MM.1S (cell line): Measurements from ENCODE around the gene FOXN4.

Experiments
- EZH2 ChIP-seq: fragments of 300-600 bp; sonication (generic); optimal IDR thresholded peaks from 2 replicates; pipeline ENCODE3; 2017; ENCODE audit warnings: low read depth, mild to moderate bottlenecking, antibody characterized with exemption, low read length, mixed read lengths
- TF ChIP-seq, protein P1 (sequence below): fragments of 300-600 bp; sonication (generic); IDR thresholded peaks from 2 replicates; pipeline ENCODE4 v1.5.1; 2016; ENCODE audit warnings: antibody characterized with exemption, low read length, mixed read lengths

GRCh38 chr12:109240365-109240764 lies 68.7 kb downstream of the FOXN4 start:
- TF ChIP-seq EZH2: no peak
- TF ChIP-seq, protein P1, sequence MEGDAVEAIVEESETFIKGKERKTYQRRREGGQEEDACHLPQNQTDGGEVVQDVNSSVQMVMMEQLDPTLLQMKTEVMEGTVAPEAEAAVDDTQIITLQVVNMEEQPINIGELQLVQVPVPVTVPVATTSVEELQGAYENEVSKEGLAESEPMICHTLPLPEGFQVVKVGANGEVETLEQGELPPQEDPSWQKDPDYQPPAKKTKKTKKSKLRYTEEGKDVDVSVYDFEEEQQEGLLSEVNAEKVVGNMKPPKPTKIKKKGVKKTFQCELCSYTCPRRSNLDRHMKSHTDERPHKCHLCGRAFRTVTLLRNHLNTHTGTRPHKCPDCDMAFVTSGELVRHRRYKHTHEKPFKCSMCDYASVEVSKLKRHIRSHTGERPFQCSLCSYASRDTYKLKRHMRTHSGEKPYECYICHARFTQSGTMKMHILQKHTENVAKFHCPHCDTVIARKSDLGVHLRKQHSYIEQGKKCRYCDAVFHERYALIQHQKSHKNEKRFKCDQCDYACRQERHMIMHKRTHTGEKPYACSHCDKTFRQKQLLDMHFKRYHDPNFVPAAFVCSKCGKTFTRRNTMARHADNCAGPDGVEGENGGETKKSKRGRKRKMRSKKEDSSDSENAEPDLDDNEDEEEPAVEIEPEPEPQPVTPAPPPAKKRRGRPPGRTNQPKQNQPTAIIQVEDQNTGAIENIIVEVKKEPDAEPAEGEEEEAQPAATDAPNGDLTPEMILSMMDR: no peak
